ENCODE results near the gene PLBD1.

Gene PLBD1, protein sequence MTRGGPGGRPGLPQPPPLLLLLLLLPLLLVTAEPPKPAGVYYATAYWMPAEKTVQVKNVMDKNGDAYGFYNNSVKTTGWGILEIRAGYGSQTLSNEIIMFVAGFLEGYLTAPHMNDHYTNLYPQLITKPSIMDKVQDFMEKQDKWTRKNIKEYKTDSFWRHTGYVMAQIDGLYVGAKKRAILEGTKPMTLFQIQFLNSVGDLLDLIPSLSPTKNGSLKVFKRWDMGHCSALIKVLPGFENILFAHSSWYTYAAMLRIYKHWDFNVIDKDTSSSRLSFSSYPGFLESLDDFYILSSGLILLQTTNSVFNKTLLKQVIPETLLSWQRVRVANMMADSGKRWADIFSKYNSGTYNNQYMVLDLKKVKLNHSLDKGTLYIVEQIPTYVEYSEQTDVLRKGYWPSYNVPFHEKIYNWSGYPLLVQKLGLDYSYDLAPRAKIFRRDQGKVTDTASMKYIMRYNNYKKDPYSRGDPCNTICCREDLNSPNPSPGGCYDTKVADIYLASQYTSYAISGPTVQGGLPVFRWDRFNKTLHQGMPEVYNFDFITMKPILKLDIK

DNA sequence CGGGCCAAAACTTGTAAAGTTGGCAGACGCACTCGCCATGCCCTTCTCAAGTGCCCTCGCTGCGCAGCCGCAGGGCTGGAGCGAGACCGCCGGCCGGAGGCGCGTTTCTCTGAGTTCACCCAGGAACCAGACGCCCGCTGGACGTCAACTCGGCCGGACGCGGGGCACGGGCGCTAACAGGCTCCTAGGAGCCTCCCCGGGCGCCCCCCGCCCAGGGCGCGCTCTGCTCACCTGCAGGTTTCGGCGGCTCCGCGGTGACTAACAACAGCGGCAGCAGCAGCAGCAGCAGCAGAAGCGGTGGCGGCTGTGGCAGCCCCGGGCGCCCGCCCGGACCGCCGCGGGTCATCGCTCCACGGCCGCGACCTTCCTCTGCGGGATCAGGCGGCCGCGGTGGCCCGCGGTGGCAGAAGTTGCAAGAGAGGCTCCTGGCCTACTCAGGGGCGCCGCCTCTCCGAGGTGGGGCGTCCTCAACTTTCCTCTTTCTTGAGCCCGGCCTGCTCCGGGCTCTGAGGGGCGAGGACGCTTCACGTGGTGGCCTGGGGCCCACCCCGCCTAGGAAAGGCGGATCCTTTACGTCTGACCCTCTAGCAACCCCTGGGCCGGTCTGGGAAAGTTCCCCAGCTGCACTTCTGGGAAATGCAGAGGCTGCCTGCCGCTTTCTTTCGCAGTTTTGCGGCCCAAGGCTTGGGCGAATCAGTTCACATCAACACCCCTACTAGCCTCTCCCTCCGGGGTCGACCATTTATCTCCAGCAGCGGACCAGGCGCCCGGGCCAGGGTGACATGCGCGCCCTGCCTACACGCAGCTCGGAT, at the start of gene PLBD1:
PLBD1 (minus strand) TSS at position 533 of the 812 bp plus-strand sequence; CDS start at position 346, 187 bp downstream.
- no peak for DNase-seq (ENCODE audit: low read depth in 2 of 2)

DNA sequence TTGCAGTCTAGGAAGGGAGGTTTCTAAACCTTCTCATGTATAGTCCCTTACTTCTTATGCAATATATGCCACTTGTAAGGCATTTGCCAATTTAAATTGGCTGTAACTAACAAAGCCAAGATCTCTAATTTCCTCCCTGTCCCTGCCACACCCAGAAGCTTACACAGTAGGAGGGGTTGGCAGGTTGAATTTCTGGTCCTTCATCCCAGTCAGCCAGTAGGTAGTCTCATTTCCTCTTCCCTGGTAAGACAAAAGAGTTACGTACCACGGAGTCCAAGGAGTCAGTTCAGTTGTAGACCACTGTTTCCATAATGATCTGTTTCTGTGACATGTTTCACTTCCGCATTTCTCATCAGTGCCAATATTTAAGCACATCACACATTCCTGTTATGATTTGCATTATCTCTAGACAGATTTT, 47.0 kb upstream of the PLBD1 start:
- DNase-seq (ENCODE audit: low read depth in 2 of 2): no peak

DNA sequence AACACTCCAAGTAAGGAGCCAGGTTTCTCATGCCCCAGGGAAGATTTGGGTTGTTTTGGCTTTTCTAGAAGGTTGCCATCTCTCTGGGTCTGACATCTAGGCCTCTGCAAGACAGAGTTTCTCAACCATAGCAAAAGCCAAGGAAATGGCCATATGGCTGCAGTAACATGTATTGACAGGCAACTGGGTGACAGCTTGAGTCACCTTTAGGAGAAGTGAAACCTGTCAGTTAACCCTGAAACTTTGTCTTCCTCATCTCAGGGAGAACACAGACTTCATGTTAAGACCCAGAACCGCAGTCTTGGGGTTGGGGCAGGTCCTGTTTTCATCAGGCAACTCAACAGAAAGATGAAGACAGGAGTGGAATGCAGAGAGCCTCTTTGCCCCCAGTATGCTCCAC, 46.0 kb upstream of the PLBD1 start:
- no peak for DNase-seq (ENCODE audit: low read depth in 2 of 2)

DNA sequence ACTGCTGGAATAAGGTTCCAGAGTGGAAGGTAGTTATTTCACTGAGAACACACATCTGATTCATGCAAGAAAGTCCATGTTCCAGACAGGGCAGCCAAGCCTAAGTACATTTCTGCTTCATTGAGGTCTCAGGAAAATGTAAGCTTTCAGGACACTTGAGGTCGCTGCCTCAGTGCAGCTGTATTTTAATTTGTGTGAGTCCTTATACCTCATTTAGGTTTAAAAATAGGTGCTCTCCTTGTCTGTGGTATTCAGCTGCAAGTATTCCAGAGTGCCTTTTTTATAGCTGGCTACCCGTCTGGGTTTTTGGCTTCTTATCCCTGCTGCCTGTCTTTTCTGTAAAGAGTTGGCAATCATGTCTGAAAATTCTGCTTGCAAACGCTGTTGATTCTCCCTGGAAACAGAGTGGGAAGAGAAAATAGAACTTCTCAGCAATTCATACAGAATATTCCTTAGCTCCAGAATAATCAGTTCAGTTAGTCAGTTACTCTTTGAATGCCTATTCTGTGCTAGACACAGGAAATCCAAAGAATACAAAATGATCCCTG, 45.3 kb upstream of the PLBD1 start:
- DNase-seq (ENCODE audit: low read depth in 2 of 2): no peak

DNA sequence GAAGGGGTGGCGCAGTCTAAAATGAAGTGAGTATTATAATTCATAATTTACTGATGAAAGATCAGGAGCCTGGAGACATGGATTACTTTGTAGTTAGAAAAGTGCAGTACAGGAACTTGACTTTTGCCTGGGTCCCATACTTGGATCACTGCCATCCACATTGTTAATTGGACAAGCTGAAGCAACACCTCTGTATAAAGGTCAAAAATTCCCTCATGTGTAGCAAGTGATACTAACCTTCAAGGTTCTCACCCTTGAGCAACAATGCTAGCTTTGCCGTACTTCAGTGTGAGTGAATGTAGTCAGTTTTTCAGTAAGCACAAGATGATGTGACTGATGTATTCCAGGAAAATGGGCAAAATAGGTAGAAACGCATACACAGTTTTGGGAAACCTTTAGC, 44.6 kb upstream of the PLBD1 start:
- DNase-seq (ENCODE audit: low read depth in 2 of 2): no peak

DNA sequence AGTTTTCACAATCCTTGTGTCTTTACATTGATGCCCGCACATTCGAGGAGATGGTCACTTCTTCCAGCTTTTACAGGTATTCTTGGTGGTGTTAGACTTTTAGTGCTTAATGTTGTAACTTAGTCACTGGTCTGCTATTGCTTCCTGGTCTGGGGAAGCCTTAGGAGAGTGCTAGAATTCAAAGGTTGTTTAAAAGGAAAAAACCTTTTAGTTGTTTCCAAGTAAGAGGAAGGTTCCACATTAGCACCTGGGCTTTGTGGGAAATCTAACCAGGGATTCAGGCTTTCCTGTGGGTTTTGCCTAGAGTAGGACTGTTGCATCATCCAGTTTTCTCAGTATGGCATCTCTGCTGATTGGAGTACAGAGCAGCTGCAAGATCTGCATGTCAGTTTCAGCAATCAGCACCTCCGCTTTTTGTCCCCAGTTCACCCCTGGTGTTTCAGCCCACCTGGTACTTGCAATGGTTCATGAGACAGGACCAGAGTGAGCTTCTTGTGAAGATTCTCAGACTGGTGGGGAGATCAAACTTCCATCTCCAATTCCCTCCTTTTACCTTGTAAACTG, 44.0 kb upstream of the PLBD1 start:
- no peak for DNase-seq (ENCODE audit: low read depth in 2 of 2)

DNA sequence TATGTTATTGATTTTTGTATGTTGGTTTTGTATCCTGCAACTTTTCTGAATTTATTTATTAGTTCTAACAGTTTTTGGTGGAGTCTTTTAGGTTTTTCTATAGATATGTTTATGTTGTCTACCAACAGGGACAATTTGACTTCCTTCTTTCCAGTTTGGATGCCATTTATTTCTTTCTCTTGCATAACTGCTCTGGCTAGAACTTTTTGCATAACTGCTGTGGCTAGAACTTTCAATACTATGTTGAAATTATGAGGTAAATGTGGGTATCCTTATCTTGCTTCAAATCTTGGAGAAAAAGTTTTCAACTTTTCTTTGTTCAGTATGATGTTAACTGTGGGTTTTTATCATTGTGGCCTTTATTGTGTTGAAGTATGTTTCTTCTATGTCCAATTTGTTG, 39.9 kb upstream of the PLBD1 start:
- no peak for DNase-seq (ENCODE audit: low read depth in 2 of 2)

DNA sequence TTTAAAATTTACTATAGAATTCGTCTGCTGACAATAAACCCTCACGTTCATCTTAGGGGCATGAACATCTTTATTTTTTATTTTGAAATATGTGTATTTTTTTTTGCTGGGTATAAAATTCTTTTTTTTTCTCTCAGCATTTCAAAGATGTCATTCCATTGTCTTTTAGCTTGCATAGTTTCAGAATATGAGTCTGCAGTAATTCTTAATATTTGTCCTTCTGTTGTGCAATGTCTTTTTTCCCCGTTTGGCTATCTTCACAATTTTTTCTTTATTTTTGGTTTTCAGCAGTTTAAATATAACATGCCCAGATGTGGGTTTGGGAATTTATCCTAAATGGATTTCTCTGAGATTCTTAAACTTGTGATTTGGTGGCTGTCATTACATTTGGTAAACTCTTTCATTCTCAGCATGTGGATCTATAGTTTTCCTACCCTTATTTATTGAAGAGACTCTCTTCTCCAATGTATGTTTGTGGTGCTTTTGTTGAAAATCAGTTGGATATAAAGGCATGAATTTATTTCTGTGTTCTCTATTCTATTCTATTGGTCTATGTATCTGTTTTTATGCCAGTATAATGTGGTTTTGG, 37.8 kb upstream of the PLBD1 start:
- DNase-seq (ENCODE audit: low read depth in 2 of 2): no peak

DNA sequence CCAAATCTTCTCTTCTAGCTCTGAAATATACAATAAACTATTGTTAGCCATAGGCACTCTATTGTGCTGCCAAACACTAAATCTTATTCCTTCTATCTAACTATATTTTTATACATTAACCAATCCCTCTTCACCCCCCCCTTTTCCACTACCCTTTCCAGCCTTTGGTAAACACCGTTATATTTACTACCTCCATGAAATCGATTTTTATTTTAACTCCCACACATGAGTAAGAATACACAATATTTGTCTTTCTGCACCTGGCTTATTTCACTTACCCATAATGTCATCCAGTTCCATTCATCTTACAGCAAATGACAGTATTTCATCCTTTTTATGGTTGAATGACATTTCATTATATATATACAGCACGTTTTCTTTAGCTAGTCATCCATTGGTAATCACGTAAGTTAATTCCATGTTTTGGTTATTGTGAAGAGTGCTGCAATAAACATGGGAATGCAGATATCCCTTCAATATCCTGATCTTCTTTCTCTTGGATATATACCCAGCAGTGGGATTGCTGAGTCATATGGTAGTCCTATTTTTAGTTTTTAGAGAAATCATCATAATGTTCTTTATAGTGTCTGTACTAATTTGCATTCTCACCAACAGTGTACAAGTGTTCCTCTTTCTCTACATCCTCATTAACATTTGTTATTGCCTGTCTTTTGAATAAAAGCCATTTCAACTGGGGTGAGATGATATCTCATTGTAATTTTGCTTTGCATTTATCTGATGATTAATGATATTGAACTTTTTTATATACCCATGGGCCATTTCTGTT, 34.2 kb upstream of the PLBD1 start:
- no peak for DNase-seq (ENCODE audit: low read depth in 2 of 2)

DNA sequence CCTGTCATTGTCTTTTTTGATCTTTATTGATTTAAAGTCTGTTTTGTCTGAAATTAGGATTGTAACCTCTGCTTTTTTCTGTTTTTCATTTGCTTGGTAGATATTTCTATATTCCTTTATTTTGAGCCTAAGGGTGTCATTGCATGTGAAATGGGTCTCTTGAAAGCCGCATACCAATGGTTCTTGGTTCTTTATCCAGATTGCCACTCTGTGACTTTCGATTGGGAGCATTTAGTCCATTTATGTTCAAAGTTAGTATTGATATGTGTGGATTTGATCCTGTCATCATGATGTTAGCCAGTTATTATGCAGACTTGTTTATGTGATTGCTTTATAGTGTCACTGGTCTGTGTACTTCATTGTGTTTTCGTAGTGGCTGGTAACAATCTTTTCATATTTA, 29.8 kb upstream of the PLBD1 start:
- DNase-seq (ENCODE audit: low read depth in 2 of 2): no peak

DNA sequence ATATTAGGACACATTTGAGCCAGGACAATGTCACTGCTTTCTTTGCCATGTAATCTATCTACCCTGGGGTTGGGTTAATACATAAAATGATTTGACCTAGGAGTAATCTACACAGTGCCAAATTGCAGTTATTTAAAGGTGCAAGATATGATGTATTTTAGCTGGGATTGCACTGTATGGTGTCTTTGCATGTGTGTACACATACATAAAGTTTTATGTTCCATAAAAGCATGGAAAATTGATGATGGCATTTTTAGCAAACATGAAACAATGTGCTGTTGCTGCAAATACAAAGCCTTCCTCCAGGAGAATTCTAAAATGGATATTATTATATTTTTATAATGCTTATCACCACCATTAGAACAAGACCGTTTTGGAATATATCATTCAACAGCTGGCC, 24.0 kb upstream of the PLBD1 start:
- no peak for DNase-seq (ENCODE audit: low read depth in 2 of 2)

DNA sequence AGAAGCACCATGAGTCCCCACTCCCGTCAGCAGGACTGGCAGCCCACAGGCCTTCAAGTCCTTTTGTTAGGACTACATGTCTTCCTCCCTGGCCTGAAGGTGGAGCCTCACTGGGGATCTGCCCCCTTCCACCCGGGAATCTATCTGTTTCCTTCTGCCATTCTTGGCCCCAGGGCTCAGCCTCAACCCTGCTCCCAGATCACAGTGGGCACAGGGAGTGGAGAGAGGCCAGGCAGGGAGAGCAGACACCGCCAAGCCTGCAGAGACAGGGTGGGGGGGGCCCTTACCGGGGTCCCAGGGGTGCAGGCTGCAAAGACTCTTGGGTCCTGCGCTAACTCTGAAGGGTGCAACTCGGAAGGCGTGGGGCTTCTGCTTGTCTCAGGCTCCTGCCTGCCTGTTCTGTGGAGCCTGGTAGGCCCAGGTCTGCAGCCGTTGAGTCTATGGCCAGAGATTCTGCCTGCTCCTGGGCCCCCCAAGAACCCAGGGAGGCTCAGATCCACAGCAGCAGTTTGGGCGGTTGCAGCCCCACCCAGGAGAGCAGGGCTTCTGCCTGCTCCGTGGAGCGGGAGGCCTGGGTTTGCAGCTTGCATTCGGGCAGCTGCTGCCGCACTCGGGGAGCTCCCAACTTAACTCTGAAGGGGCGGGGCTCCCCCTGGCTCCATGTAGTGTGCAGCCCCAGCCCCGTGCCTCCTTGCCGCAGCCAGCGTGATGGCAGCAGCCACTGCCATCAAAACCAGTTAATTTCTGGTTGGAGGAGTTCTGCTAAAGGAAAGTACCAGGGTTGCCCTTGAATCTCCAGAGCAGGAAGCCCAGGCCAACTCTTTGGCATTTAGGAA, 21.7 kb upstream of the PLBD1 start:
- no peak for DNase-seq (ENCODE audit: low read depth in 2 of 2)

DNA sequence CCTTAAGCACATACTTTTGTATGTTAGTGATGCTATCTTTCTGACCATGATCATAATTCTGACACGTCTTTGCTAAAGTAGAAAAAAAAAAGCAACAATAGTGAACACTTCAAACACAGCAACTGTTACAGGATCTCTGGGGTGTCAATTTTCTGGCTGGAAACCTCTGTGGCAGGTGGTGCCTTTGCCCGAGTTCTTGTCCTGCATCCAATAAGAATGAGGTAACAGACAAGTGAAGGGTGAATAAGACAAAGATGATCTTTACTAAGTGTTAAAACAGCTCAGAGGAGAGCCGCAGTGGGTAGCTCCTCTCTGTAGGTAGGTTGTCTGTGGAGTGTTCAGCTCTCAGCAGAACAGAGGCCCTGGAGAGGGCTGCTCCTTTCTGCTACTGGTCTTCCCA, 20.9 kb upstream of the PLBD1 start:
- no peak for DNase-seq (ENCODE audit: low read depth in 2 of 2)

DNA sequence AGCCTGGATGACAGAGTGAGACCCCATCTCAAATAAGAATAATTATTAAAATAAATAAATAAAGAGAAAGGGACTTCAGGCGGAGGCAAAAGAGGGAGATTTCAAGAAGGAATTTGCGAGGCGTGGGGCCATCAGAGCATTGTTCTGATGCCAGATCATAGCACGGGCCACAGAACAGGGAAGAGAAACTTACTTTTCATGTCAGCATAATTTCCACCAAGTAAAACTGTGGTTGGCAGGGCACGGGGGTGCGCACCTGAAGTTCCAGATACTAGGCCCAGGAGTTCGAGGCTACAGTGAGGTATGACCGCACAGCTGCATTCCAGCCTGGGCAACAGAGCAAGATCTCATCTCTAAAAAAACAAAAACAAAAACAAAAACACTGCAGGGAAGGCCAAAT, 11.0 kb upstream of the PLBD1 start:
- no peak for DNase-seq (ENCODE audit: low read depth in 2 of 2)

DNA sequence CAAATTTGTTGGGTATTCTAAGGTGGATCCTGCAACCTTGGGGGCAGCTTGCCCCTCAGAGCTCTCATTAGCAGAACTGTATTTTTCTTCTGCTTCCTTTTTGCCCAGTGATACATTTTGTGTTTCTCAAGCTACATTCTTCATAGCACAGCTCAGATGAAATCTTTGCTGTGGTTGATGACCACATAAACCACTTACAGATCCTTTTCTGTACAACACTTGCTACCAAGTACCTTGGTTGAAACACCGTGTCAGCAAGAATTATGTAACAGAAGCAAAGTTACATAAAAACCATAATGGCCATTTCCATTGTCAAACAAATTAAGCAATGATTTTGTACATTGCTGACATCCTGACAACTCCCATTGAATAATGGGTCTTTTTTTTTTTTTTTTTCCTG, 9.7 kb upstream of the PLBD1 start:
- DNase-seq (ENCODE audit: low read depth in 2 of 2): no peak

DNA sequence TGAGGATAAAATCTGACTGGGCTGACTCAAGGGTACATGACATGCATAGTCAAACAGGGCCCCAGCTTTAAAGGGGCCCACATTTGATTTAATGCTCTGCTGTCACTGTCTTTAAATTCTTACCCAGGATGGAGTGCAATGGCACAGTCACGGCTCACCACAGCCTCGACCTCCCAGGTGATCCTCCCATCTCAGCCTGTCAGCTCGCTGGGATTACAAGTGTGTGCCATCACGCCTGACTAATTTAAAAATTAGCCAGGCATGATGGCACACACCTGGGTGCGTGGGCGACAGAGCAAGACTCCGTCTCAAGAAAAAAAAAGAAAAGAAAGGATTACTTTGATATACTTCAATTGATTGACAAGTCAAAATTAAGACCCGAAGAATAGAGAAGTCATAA, 9.2 kb upstream of the PLBD1 start:
- no peak for DNase-seq (ENCODE audit: low read depth in 2 of 2)

DNA sequence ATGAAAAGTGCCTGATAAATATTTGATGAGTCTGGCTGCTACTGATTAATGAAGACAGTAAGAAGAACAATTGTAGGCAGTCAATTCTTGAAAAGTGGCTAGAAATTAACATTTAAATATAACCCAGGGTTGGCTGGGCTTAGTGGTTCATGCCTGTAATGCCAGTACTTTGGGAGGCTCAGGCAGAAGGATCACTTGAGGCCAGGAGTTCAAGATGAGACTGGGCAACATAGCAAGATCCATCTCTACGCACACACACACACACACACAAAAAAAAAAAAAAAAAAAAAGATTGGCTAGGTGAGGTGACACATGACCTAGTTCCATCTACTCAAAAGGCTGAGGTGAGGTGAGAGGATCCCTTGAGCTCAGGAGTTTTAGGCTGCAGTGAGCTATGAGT, 7.9 kb upstream of the PLBD1 start:
- no peak for DNase-seq (ENCODE audit: low read depth in 2 of 2)

DNA sequence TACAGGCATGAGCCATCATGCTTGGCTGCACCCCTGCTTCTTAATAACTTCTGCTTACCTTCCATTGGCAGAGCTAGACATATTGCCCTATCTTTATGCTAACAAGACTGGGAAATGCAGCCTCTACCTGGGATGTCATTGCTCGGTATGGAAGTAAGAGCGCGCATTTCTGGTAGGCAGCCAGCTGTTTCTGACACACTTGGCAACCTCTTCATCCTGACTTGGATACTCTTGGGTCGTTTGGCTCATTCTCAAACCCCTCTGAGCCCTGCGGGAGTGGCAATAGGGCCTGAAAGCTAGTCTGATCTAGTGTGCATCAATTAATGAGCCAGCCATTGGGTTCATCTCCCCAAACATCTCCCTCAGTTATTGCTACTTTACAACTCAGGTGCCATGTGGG, 5.4 kb upstream of the PLBD1 start:
- DNase-seq (ENCODE audit: low read depth in 2 of 2): no peak

DNA sequence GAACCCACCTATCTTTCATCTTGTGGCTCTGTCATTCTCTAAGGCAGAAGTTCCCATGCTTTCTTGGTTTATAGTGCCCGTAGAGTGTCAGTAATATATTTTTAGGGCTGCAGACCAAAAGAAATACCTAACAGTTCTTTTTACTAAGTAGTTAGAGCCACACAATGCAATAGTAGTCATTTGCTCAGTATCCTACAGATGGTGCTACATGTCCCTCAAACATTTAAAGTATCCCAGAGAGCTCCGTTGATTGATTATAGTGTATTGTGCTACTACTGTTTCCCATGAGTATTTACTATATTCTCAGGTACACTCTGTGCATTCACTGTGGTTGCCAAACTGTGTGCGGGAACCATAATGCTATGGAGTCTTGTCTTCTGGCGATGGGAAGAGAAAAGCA, 4.7 kb upstream of the PLBD1 start:
- DNase-seq (ENCODE audit: low read depth in 2 of 2): no peak

DNA sequence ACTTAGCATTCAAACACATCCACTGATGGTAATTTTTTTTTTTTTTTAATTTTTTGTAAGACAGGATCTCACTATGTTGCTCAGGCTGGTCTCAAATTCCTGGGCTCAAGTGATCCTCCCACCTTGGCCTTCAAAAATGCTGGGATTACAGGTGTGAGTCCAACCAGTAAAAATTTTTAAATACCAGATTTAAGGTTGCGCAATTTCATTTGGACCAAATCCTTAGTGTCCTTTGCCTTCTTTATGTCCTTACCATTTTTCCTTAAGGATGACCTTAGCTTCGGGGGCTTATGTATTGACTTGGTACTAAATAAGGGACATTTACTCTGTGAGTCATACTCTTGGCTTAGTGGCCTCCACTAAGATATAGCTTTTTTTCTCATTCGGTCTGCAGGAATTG, 4.1 kb upstream of the PLBD1 start:
- no peak for DNase-seq (ENCODE audit: low read depth in 2 of 2)

Measured in stimulated activated CD4-positive, alpha-beta T cell treated with anti-CD3 and anti-CD28 coated beads, Interleukin-12 subunit alpha, Interleukin-12 subunit beta, amount 100 ng/mL, for 24 hours (primary cell).